Neural cell (in vitro differentiated cells): ENCODE measurements around the gene B4GALNT3. TPM values are rescaled to one million over a fixed set of nuclear protein-coding genes. Genes with fewer than 3 reads are reported as not detected.

ENCODE experiments used
- H2AFZ ChIP-seq: fragments of 200-600, 300-800 bp; sonication (generic), shearing (Covaris generic); 2 replicates; pipeline ENCODE4 v1.6.0; 2014; ENCODE audit warnings: low read depth, mild to moderate bottlenecking, antibody characterized with exemption, low read length, moderate library complexity
- H3F3A ChIP-seq: fragments of 200-600 bp; shearing (Covaris generic); 2 replicates; pipeline ENCODE4 v1.6.1; 2016; ENCODE audit warnings: mild to moderate bottlenecking, moderate library complexity, mixed read lengths, antibody characterized with exemption, low read length; ENCODE audit not compliant: insufficient read depth, poor library complexity, severe bottlenecking
- H3K27ac ChIP-seq: fragments of 200-600, 300-800 bp; sonication (generic), shearing (Covaris generic); 2 replicates; pipeline ENCODE4 v1.5.1; 2014; ENCODE audit warnings: mild to moderate bottlenecking, low read length, moderate library complexity
- H3K27me3 ChIP-seq: fragments of 300-800, 200-600 bp; sonication (generic), shearing (Covaris generic); 2 replicates; pipeline ENCODE4 v1.6.0; 2014; ENCODE audit warnings: mild to moderate bottlenecking, low read depth, low read length, moderate library complexity; ENCODE audit not compliant: insufficient read depth
- H3K36me3 ChIP-seq: fragments of 300-800, 200-600 bp; sonication (generic), shearing (Covaris generic); 2 replicates; pipeline ENCODE4 v1.5.1; 2014; ENCODE audit warnings: mild to moderate bottlenecking, antibody characterized with exemption, low read length, moderate library complexity; ENCODE audit not compliant: insufficient read depth
- H3K4me2 ChIP-seq: fragments of 300-800, 200-600 bp; sonication (generic), shearing (Covaris generic); 2 replicates; pipeline ENCODE4 v1.6.0; 2014; ENCODE audit warnings: mild to moderate bottlenecking, low read length
- H3K4me3 ChIP-seq: fragments of 300-800, 200-600 bp; sonication (generic), shearing (Covaris generic); 2 replicates; pipeline ENCODE4 v1.5.1; 2014; ENCODE audit warnings: mild to moderate bottlenecking, low read length, moderate library complexity
- H3K79me2 ChIP-seq: fragments of 200-600 bp; shearing (Covaris generic); replicated peaks from 2 replicates; pipeline ENCODE4 v1.6.0; 2014; ENCODE audit warnings: mild to moderate bottlenecking, low read length, moderate library complexity; ENCODE audit not compliant: insufficient read depth
- H3K9ac ChIP-seq: fragments of 300-800, 200-600 bp; sonication (generic), shearing (Covaris generic); 2 replicates; pipeline ENCODE4 v1.6.1; 2016; ENCODE audit warnings: mild to moderate bottlenecking, low read length, mixed read lengths
- H3K9me2 ChIP-seq: fragments of 200-600 bp; shearing (Covaris generic); 2 replicates; pipeline ENCODE4 v1.6.1; 2016; ENCODE audit warnings: mild to moderate bottlenecking, low read length, mixed read lengths; ENCODE audit not compliant: insufficient read depth
- H3K9me3 ChIP-seq: fragments of 200-600, 300-800 bp; sonication (generic), shearing (Covaris generic); 2 replicates; pipeline ENCODE4 v1.6.1; 2016; ENCODE audit warnings: mild to moderate bottlenecking, mixed run types, low read length, moderate library complexity, mixed read lengths
- H4K20me1 ChIP-seq: fragments of 200-600 bp; shearing (Covaris generic); 2 replicates; pipeline ENCODE4 v1.6.1; 2016; ENCODE audit warnings: mild to moderate bottlenecking, mixed run types; ENCODE audit not compliant: insufficient read depth
- CTCF ChIP-seq: fragments of 450-650 bp; IDR thresholded peaks from 2 replicates; pipeline ENCODE4 v1.5.1; 2014; ENCODE audit warnings: antibody characterized with exemption, mild to moderate bottlenecking, moderate library complexity; ENCODE audit not compliant: poor library complexity, severe bottlenecking
- EP300 ChIP-seq: fragments of 450-650 bp; conservative IDR thresholded peaks from 2 replicates; pipeline ENCODE4 v1.6.1; 2014; ENCODE audit warnings: antibody characterized with exemption, mild to moderate bottlenecking, moderate library complexity; ENCODE audit not compliant: poor library complexity, severe bottlenecking
- EZH2 ChIP-seq: fragments of 200-600, 300-800 bp; shearing (Covaris generic), sonication (generic); IDR thresholded peaks from 2 replicates; pipeline ENCODE4 v1.6.1; 2014; ENCODE audit warnings: antibody characterized with exemption, low read length, borderline replicate concordance, mild to moderate bottlenecking; ENCODE audit not compliant: insufficient read depth, poor library complexity, severe bottlenecking
- MXI1 ChIP-seq: fragments of 450-650 bp; conservative IDR thresholded peaks from 2 replicates; pipeline ENCODE4 v1.6.1; 2014; ENCODE audit warnings: antibody characterized with exemption, mild to moderate bottlenecking; ENCODE audit not compliant: poor library complexity, severe bottlenecking
- POLR2AphosphoS5 ChIP-seq: IDR thresholded peaks from 2 replicates; pipeline ENCODE4 v1.6.1; 2012
- RAD21 ChIP-seq: fragments of 450-650 bp; conservative IDR thresholded peaks from 2 replicates; pipeline ENCODE4 v1.6.1; 2014; ENCODE audit warnings: antibody characterized with exemption, mild to moderate bottlenecking, moderate library complexity
- REST ChIP-seq: IDR thresholded peaks from 2 replicates; pipeline ENCODE4 v1.6.1; 2012; ENCODE audit warnings: borderline replicate concordance
- SMC3 ChIP-seq: fragments of 450-650 bp; conservative IDR thresholded peaks from 2 replicates; pipeline ENCODE4 v1.6.1; 2014; ENCODE audit warnings: antibody characterized with exemption, mild to moderate bottlenecking, moderate library complexity; ENCODE audit not compliant: poor library complexity
- TAF1 ChIP-seq: IDR thresholded peaks from 2 replicates; pipeline ENCODE4 v1.6.1; 2012; ENCODE audit warnings: low read depth
- polyA plus RNA-seq: library from polyadenylated mRNA; depleted of rRNA; stranded (reverse); fragments of >200 nt; gene quantifications from 2 replicates; pipeline ENCODE4 v1.2.3, GENCODE V29; 2014

Gene B4GALNT3
- polyA plus RNA-seq, 1 donor from 2014 or later = 6.7 TPM

- H2AFZ ChIP-seq = no peak overlapping the region
- H3F3A ChIP-seq = no peaks in the 10 kb centered on the region
- H4K20me1 ChIP-seq = no peaks in the 10 kb centered on the region
- no peak for TF ChIP-seq SMC3
- no peak overlapping the region for H3K27ac ChIP-seq
- H3K79me2 ChIP-seq = no peaks in the 10 kb centered on the region
- H3K4me3 ChIP-seq = no peak overlapping the region
- H3K9me2 ChIP-seq = no peaks in the 10 kb centered on the region
- H3K36me3 ChIP-seq = no peaks in the 10 kb centered on the region
- H3K27me3 ChIP-seq = no peaks in the 10 kb centered on the region
- no peaks in the 10 kb centered on the region for H3K9me3 ChIP-seq
- H3K9ac ChIP-seq = no peak overlapping the region
- no peak overlapping the region for H3K4me2 ChIP-seq
These were observed 115.4 kb downstream of the B4GALNT3 start for GRCh38 chr12:575129-575502.

- Histone ChIP-seq H3K4me2 (no peak overlapping the region), H3K36me3 (no peaks in the 10 kb centered on the region), H3K9me2 (no peaks in the 10 kb centered on the region), H3K79me2 (no peaks in the 10 kb centered on the region), H3K4me3 (no peak overlapping the region), H3K27ac (no peak overlapping the region), H3F3A (no peaks in the 10 kb centered on the region), H3K27me3 (no peaks in the 10 kb centered on the region), H3K9me3 (no peaks in the 10 kb centered on the region), H2AFZ (no peak overlapping the region), H3K9ac (no peak overlapping the region), H4K20me1 (no peaks in the 10 kb centered on the region)
- no peak for TF ChIP-seq POLR2AphosphoS5
- no peak for TF ChIP-seq TAF1
- TF ChIP-seq SMC3 = peak; percentile 92
- TF ChIP-seq REST = no peak
- TF ChIP-seq CTCF = peak; percentile 94
- TF ChIP-seq MXI1 = no peak
- TF ChIP-seq RAD21 = peak; percentile 84
- no peak for TF ChIP-seq EP300
- TF ChIP-seq EZH2 = no peak
These were observed 116.3 kb downstream of the B4GALNT3 start for GRCh38 chr12:575948-576614.

- Histone ChIP-seq H2AFZ (no peak overlapping the region), H4K20me1 (no peaks in the 10 kb centered on the region), H3K36me3 (no peaks in the 10 kb centered on the region), H3K27me3 (no peaks in the 10 kb centered on the region), H3K4me2 (no peak overlapping the region), H3K9me2 (no peaks in the 10 kb centered on the region), H3K27ac (no peak overlapping the region), H3K9me3 (no peaks in the 10 kb centered on the region), H3K4me3 (no peak overlapping the region), H3F3A (no peaks in the 10 kb centered on the region), H3K9ac (no peak overlapping the region), H3K79me2 (no peaks in the 10 kb centered on the region)
- TF ChIP-seq EZH2 (no peak), POLR2AphosphoS5 (no peak), TAF1 (no peak), SMC3 (no peak), REST (no peak), MXI1 (no peak), CTCF (no peak), RAD21 (no peak), EP300 (no peak)
These were observed 116.9 kb downstream of the B4GALNT3 start for GRCh38 chr12:576615-577110.
